OCI-LY1 (cell line): ENCODE measurements around the gene B4GALT7.

Experiments used
- H2AFZ ChIP-seq: fragments of 200-600 bp; sonication (generic), shearing (Covaris generic); 2 replicates; pipeline ENCODE4 v1.6.0; 2014; ENCODE audit warnings: antibody characterized with exemption, mild to moderate bottlenecking, low read length
- H3F3A ChIP-seq: fragments of 200-600 bp; sonication (generic), shearing (Covaris generic); 2 replicates; pipeline ENCODE4 v1.6.0; 2014; ENCODE audit warnings: mild to moderate bottlenecking, antibody characterized with exemption, low read length, moderate library complexity; ENCODE audit not compliant: insufficient read depth
- H3K27ac ChIP-seq: fragments of 200-600 bp; sonication (generic); 2 replicates; pipeline ENCODE4 v1.5.1; 2014; ENCODE audit warnings: low read length, mixed run types, mild to moderate bottlenecking, low read depth; ENCODE audit not compliant: poor library complexity, severe bottlenecking
- H3K27me3 ChIP-seq: fragments of 200-600 bp; sonication (generic); 2 replicates; pipeline ENCODE4 v1.6.0; 2014; ENCODE audit warnings: antibody characterized with exemption, mild to moderate bottlenecking, low read length, moderate library complexity; ENCODE audit not compliant: insufficient read depth
- H3K36me3 ChIP-seq: fragments of 200-600 bp; sonication (generic); 2 replicates; pipeline ENCODE4 v1.6.1; 2014; ENCODE audit warnings: mild to moderate bottlenecking, antibody characterized with exemption, low read length, moderate library complexity, mixed read lengths; ENCODE audit not compliant: insufficient read depth
- H3K4me1 ChIP-seq: fragments of 200-600 bp; sonication (generic); 2 replicates; pipeline ENCODE4 v1.5.1; 2014; ENCODE audit warnings: mild to moderate bottlenecking, low read length, moderate library complexity; ENCODE audit not compliant: insufficient read depth, severe bottlenecking
- H3K4me2 ChIP-seq: fragments of 200-600 bp; sonication (generic), shearing (Covaris generic); 2 replicates; pipeline ENCODE4 v1.6.1; 2014; ENCODE audit warnings: low read length
- H3K4me3 ChIP-seq: fragments of 200-600 bp; sonication (generic); 2 replicates; pipeline ENCODE4 v1.5.1; 2014; ENCODE audit warnings: low read length, low read depth, mild to moderate bottlenecking, mixed read lengths; ENCODE audit not compliant: poor library complexity, severe bottlenecking
- H3K79me2 ChIP-seq: fragments of 200-600 bp; shearing (Covaris generic); 2 replicates; pipeline ENCODE4 v1.6.1; 2016; ENCODE audit warnings: mixed run types, low read length, mixed read lengths; ENCODE audit not compliant: insufficient read depth
- H3K9ac ChIP-seq: fragments of 200-600 bp; sonication (generic), shearing (Covaris generic); 2 replicates; pipeline ENCODE4 v1.6.1; 2014; ENCODE audit warnings: mild to moderate bottlenecking, low read length, mixed read lengths
- H3K9me2 ChIP-seq: fragments of 200-600 bp; sonication (generic), shearing (Covaris generic); 2 replicates; pipeline ENCODE4 v1.6.1; 2014; ENCODE audit warnings: low read depth, mild to moderate bottlenecking, low read length, mixed read lengths
- H3K9me3 ChIP-seq: fragments of 200-600 bp; shearing (Covaris generic); 2 replicates; pipeline ENCODE4 v1.6.1; 2014; ENCODE audit warnings: low read length, mixed read lengths
- H4K20me1 ChIP-seq: fragments of 200-600 bp; sonication (generic), shearing (Covaris generic); 2 replicates; pipeline ENCODE4 v1.6.0; 2016; ENCODE audit warnings: mild to moderate bottlenecking, low read length; ENCODE audit not compliant: insufficient read depth
- EZH2 ChIP-seq: fragments of 200-600 bp; sonication (generic), shearing (Covaris generic); IDR thresholded peaks from 2 replicates; pipeline ENCODE4 v1.8.0; 2017; ENCODE audit warnings: borderline replicate concordance, mixed run types, mild to moderate bottlenecking, antibody characterized with exemption, low read length, moderate library complexity, mixed read lengths
- TF ChIP-seq, protein P1 (sequence below): fragments of 200-600 bp; sonication (generic), shearing (Covaris generic); IDR thresholded peaks from 2 replicates; pipeline ENCODE4 v1.5.1; 2017; ENCODE audit warnings: mild to moderate bottlenecking, antibody characterized with exemption, low read length, moderate library complexity, mixed read lengths

B4GALT7 gene

DNA sequence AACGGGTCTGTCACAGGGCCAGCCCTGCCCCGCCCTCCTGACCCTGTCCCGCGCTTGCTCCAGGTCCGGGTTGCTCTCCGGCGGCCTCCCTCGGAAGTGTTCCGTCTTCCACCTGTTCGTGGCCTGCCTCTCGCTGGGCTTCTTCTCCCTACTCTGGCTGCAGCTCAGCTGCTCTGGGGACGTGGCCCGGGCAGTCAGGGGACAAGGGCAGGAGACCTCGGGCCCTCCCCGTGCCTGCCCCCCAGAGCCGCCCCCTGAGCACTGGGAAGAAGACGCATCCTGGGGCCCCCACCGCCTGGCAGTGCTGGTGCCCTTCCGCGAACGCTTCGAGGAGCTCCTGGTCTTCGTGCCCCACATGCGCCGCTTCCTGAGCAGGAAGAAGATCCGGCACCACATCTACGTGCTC lies 4.2 kb downstream of the B4GALT7 start:
- Histone ChIP-seq H3K9ac (no peak overlapping the region), H3K4me2 (no peak overlapping the region), H3K4me1 (peaks cover 9% of the 10 kb centered on the region), H3F3A (no peaks in the 10 kb centered on the region), H3K36me3 (peaks cover 5% of the 10 kb centered on the region; the same call in 1 of the 2 replicates), H2AFZ (no peak overlapping the region), H3K9me3 (no peaks in the 10 kb centered on the region), H3K79me2 (no peaks in the 10 kb centered on the region), H3K27ac (no peak overlapping the region), H3K9me2 (no peaks in the 10 kb centered on the region), H3K4me3 (no peak overlapping the region), H4K20me1 (no peaks in the 10 kb centered on the region), H3K27me3 (no peaks in the 10 kb centered on the region)
- TF ChIP-seq, protein P1, sequence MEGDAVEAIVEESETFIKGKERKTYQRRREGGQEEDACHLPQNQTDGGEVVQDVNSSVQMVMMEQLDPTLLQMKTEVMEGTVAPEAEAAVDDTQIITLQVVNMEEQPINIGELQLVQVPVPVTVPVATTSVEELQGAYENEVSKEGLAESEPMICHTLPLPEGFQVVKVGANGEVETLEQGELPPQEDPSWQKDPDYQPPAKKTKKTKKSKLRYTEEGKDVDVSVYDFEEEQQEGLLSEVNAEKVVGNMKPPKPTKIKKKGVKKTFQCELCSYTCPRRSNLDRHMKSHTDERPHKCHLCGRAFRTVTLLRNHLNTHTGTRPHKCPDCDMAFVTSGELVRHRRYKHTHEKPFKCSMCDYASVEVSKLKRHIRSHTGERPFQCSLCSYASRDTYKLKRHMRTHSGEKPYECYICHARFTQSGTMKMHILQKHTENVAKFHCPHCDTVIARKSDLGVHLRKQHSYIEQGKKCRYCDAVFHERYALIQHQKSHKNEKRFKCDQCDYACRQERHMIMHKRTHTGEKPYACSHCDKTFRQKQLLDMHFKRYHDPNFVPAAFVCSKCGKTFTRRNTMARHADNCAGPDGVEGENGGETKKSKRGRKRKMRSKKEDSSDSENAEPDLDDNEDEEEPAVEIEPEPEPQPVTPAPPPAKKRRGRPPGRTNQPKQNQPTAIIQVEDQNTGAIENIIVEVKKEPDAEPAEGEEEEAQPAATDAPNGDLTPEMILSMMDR: no peak
- TF ChIP-seq EZH2: no peak

DNA sequence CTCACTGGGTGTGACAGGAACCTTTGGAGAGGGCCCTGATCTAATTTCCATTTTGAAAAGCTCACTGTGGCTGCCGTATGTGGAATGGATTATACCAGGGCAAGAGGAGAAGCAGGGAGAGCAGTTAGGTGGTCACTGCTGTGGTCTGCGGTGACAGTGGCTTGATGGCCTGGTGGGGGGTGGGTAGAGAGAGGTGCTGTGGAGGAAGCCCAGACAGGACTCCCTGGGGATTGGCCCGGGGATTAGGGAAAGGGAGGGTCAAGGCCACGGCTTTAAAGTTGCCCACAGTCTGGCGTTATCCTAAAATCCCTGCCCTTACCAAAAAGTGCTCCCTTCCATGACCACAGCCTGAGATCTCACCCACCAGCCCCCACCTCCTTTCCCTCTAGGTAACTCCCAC lies 4.7 kb downstream of the B4GALT7 start:
- Histone ChIP-seq H3K4me1 (peaks cover 8% of the 10 kb centered on the region), H3K79me2 (no peaks in the 10 kb centered on the region), H3K9ac (no peak overlapping the region), H3F3A (no peaks in the 10 kb centered on the region), H3K4me2 (no peak overlapping the region), H4K20me1 (no peaks in the 10 kb centered on the region), H3K4me3 (no peak overlapping the region), H3K9me2 (no peaks in the 10 kb centered on the region), H3K36me3 (peaks cover 10% of the 10 kb centered on the region; the same call in 1 of the 2 replicates), H3K27ac (no peak overlapping the region), H3K27me3 (no peaks in the 10 kb centered on the region), H3K9me3 (no peaks in the 10 kb centered on the region), H2AFZ (no peak overlapping the region)
- TF ChIP-seq, protein P1: no peak
- no peak for TF ChIP-seq EZH2

DNA sequence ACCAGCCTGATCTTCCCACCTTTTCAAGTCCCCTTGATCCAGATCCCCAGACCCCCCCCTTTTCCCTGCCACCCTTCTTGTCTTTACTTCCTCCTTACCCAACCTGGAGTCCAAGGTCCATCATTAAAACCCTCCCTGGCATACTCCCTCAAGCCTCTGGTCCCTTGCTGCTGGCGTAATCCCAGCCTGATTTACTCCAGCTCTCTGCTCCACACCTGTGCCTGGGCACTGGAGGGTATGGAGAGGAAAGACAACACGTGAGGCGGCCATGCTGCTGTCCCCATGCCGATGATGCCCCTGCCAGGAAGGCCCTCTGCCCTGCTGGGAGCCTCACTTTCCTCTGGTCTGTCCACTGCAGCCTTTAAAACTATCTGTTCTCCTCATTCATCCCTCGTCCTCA lies 5.1 kb downstream of the B4GALT7 start:
- Histone ChIP-seq H3K27ac (no peak overlapping the region), H2AFZ (no peak overlapping the region), H3K79me2 (no peaks in the 10 kb centered on the region), H4K20me1 (no peaks in the 10 kb centered on the region), H3K4me3 (no peak overlapping the region), H3K9me2 (no peaks in the 10 kb centered on the region), H3K4me2 (no peak overlapping the region), H3K9me3 (no peaks in the 10 kb centered on the region), H3K36me3 (peaks cover 13% of the 10 kb centered on the region; the same call in 1 of the 2 replicates), H3K4me1 (peaks cover 8% of the 10 kb centered on the region), H3K27me3 (no peaks in the 10 kb centered on the region), H3K9ac (no peak overlapping the region), H3F3A (no peaks in the 10 kb centered on the region)
- no peak for TF ChIP-seq EZH2
- TF ChIP-seq, protein P1: no peak
